H1 (cell line): Measurements from ENCODE around the gene HS6ST2. TPM values are rescaled to one million over a fixed set of nuclear protein-coding genes. Genes with fewer than 3 reads are reported as not detected.

Experiments used
- CHD7 ChIP-seq: fragments of 300-600 bp; sonication (generic); IDR thresholded peaks from 2 replicates; pipeline ENCODE4 v1.7.1; 2012; ENCODE audit warnings: low read length, moderate library complexity, mild to moderate bottlenecking, inconsistent platforms; ENCODE audit not compliant: insufficient replicate concordance
- FOSL1 ChIP-seq: IDR thresholded peaks from 2 replicates; pipeline ENCODE4 v1.6.1; 2011; ENCODE audit warnings: mild to moderate bottlenecking, low read depth, low read length, moderate library complexity; ENCODE audit not compliant: insufficient read depth
- polyA plus RNA-seq, 7 experiments: library from polyadenylated mRNA; depleted of rRNA in 3 of 7; stranded (reverse) in 5 of 7; unstranded in 2 of 7; fragments of >200 nt in 5 of 7; fragments of 200-250 nt in 2 of 7; gene quantifications; 1 replicate in 5 of 7; 2 replicates in 1 of 7; 4 replicates in 1 of 7; pipeline versions ENCODE4 v1.2.1 to v1.2.3, GENCODE V29; 2011 to 2013; ENCODE audit warnings: missing spikeins in 2 of 7, mixed read lengths in 2 of 7
- total RNA-seq: library from RNA; stranded (reverse); fragmentation: NEBNext Ultra II Directional; extraction: Animal tissue kit (Norgen Biotek cat#: 25700); gene quantifications from 2 replicates; pipeline ENCODE4 v1.2.1, GENCODE V29; 2021

HS6ST2 gene
- total and polyA plus RNA-seq, 2 of the 8 experiments (the other 6 are each of a cell fraction or from before 2014, with no cell fraction given) = 3.9 TPM

GRCh38 chrX:132774010-132774714 lies 184.3 kb downstream of the HS6ST2 start (continued):
- TF ChIP-seq CHD7 (no peak), FOSL1 (no peak)
